Measurements from ENCODE around the gene ZNF366. TPM values are rescaled to one million over a fixed set of nuclear protein-coding genes. Genes with fewer than 3 reads are reported as not detected.

ZNF366 gene, protein sequence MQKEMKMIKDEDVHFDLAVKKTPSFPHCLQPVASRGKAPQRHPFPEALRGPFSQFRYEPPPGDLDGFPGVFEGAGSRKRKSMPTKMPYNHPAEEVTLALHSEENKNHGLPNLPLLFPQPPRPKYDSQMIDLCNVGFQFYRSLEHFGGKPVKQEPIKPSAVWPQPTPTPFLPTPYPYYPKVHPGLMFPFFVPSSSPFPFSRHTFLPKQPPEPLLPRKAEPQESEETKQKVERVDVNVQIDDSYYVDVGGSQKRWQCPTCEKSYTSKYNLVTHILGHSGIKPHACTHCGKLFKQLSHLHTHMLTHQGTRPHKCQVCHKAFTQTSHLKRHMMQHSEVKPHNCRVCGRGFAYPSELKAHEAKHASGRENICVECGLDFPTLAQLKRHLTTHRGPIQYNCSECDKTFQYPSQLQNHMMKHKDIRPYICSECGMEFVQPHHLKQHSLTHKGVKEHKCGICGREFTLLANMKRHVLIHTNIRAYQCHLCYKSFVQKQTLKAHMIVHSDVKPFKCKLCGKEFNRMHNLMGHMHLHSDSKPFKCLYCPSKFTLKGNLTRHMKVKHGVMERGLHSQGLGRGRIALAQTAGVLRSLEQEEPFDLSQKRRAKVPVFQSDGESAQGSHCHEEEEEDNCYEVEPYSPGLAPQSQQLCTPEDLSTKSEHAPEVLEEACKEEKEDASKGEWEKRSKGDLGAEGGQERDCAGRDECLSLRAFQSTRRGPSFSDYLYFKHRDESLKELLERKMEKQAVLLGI
- total RNA-seq (2022; extraction: Qiagen RNA extraction) = not detected in 5 replicates

GRCh38 chr5:72507231-72507906 is at the start of gene ZNF366:
Gene ZNF366 (minus strand): TSS chr5:72507410. CDS start chr5:72461496, 45,914 bp downstream.

Other genes with a start within 250 kb of the ZNF366 start
- 52.7 to 57.7 TPM (median 56.0 TPM) in 5 replicates for gene MRPS27, start 187.2 kb downstream of the ZNF366 start, total RNA-seq (2022; extraction: Qiagen RNA extraction)
- gene PTCD2, start 187.0 kb downstream of the ZNF366 start, total RNA-seq (2022; extraction: Qiagen RNA extraction) = 10.2 to 12.1 TPM (median 10.9 TPM) in 5 replicates

Data from A549 treated with CORT108297 at 1 μM for 4 hours (cell line).